ENCODE data around the gene RTP1. TPM values are rescaled to one million over a fixed set of nuclear protein-coding genes. Genes with fewer than 3 reads are reported as not detected.

The RTP1 gene
- total RNA-seq, 1 donor from 2014 or later: not detected

DNA sequence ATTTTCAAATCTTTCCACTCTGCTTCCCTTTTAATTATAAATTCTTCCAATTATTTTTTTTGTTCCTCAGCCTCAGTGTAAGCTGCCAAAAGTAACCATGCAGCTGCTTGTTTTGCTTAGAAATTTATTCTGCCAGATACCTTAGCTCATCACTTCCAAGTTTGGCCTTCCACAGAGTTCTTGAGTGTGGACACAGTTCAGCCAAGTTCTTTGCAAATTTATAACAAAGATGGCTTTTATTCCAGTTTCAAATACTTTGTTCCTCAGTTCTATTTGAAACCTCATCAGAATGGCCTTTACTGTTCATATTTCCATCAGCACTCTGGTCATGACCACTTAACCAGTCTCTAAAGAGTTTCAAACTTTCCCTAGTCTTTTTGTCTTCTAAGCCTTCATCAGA lies 10.3 kb downstream of the RTP1 start:
- Mint-ChIP-seq H3K27me3 (ENCODE audit: unreplicated experiment) (peaks cover 19% of the 10 kb centered on the region), H3K9me3 (ENCODE audit: unreplicated experiment) (no peaks in the 10 kb centered on the region), H3K36me3 (ENCODE audit: unreplicated experiment) (no peaks in the 10 kb centered on the region), H3K4me1 (ENCODE audit: unreplicated experiment) (peaks cover 37% of the 10 kb centered on the region), H3K4me3 (ENCODE audit: unreplicated experiment) (no peak overlapping the region), H3K27ac (ENCODE audit: unreplicated experiment) (no peak overlapping the region)
- DNase-seq (ENCODE audit: extremely low spot score, unreplicated experiment): no peak
- TF ChIP-seq CTCF (IDR thresholded peaks at IDR 0.05): no peak

- DNase-seq (ENCODE audit: extremely low spot score, unreplicated experiment): no peak
These were observed 10.9 kb downstream of the RTP1 start for GRCh38 chr3:187208159-187208558.

GRCh38 chr3:187209491-187209890 lies 12.2 kb downstream of the RTP1 start:
- Mint-ChIP-seq H3K9me3 (ENCODE audit: unreplicated experiment) (no peaks in the 10 kb centered on the region), H3K36me3 (ENCODE audit: unreplicated experiment) (no peaks in the 10 kb centered on the region), H3K27ac (ENCODE audit: unreplicated experiment) (no peak overlapping the region), H3K4me3 (ENCODE audit: unreplicated experiment) (no peak overlapping the region), H3K27me3 (ENCODE audit: unreplicated experiment) (peaks cover 11% of the 10 kb centered on the region), H3K4me1 (ENCODE audit: unreplicated experiment) (peaks cover 38% of the 10 kb centered on the region)
- DNase-seq (ENCODE audit: extremely low spot score, unreplicated experiment): no peak
- no peak for TF ChIP-seq CTCF (IDR thresholded peaks at IDR 0.05)

More at GRCh38 chr3:187208159-187208558, 10.9 kb downstream of the RTP1 start:
- Mint-ChIP-seq H3K27me3 (ENCODE audit: unreplicated experiment) (peaks cover 13% of the 10 kb centered on the region), H3K4me3 (ENCODE audit: unreplicated experiment) (no peak overlapping the region), H3K36me3 (ENCODE audit: unreplicated experiment) (no peaks in the 10 kb centered on the region), H3K4me1 (ENCODE audit: unreplicated experiment) (peaks cover 38% of the 10 kb centered on the region), H3K9me3 (ENCODE audit: unreplicated experiment) (no peaks in the 10 kb centered on the region), H3K27ac (ENCODE audit: unreplicated experiment) (no peak overlapping the region)
- no peak for TF ChIP-seq CTCF (IDR thresholded peaks at IDR 0.05)

- Mint-ChIP-seq H3K36me3 (ENCODE audit: unreplicated experiment) (no peaks in the 10 kb centered on the region), H3K27ac (ENCODE audit: unreplicated experiment) (peak overlapping the region; percentile 67), H3K9me3 (ENCODE audit: unreplicated experiment) (no peaks in the 10 kb centered on the region), H3K4me3 (ENCODE audit: unreplicated experiment) (no peak overlapping the region), H3K27me3 (ENCODE audit: unreplicated experiment) (peaks cover 8% of the 10 kb centered on the region), H3K4me1 (ENCODE audit: unreplicated experiment) (peaks cover 38% of the 10 kb centered on the region)
- no peak for TF ChIP-seq CTCF (IDR thresholded peaks at IDR 0.05)
- DNase-seq (ENCODE audit: extremely low spot score, unreplicated experiment): no peak
These were observed 12.8 kb downstream of the RTP1 start for GRCh38 chr3:187210091-187210490.

GRCh38 chr3:187210545-187211327 lies 13.4 kb downstream of the RTP1 start:
- H3K9me3 Mint-ChIP-seq (ENCODE audit: unreplicated experiment): no peaks in the 10 kb centered on the region
- no peak overlapping the region for H3K4me3 Mint-ChIP-seq (ENCODE audit: unreplicated experiment)
- TF ChIP-seq CTCF (IDR thresholded peaks at IDR 0.05): no peak
- peak overlapping the region; percentile 67 for H3K27ac Mint-ChIP-seq (ENCODE audit: unreplicated experiment)
- DNase-seq (ENCODE audit: extremely low spot score, unreplicated experiment): no peak
- H3K27me3 Mint-ChIP-seq (ENCODE audit: unreplicated experiment): peaks cover 2% of the 10 kb centered on the region
- H3K36me3 Mint-ChIP-seq (ENCODE audit: unreplicated experiment): no peaks in the 10 kb centered on the region
- peaks cover 38% of the 10 kb centered on the region for H3K4me1 Mint-ChIP-seq (ENCODE audit: unreplicated experiment)

Measured in osteocyte (in vitro differentiated cells).